GM12875 (cell line): ENCODE data around the gene SIRT6.
"Not testable (repeated sequence)": the region's sequence is repeated elsewhere in the genome, so short reads cannot be mapped to it uniquely, and the experiment has no call there.

ENCODE experiments used
- H3K4me3 ChIP-seq: one replicate; pipeline ENCODE4 v1.5.1; 2011; ENCODE audit warnings: low read depth, low read length, control low read depth
- TF ChIP-seq, protein P1 (sequence below): IDR thresholded peaks from 2 replicates; pipeline ENCODE4 v1.5.1; 2011; ENCODE audit warnings: low read depth, mild to moderate bottlenecking, control low read depth, inconsistent platforms, low read length, moderate library complexity, borderline replicate concordance; ENCODE audit not compliant: insufficient read depth

The SIRT6 gene

DNA sequence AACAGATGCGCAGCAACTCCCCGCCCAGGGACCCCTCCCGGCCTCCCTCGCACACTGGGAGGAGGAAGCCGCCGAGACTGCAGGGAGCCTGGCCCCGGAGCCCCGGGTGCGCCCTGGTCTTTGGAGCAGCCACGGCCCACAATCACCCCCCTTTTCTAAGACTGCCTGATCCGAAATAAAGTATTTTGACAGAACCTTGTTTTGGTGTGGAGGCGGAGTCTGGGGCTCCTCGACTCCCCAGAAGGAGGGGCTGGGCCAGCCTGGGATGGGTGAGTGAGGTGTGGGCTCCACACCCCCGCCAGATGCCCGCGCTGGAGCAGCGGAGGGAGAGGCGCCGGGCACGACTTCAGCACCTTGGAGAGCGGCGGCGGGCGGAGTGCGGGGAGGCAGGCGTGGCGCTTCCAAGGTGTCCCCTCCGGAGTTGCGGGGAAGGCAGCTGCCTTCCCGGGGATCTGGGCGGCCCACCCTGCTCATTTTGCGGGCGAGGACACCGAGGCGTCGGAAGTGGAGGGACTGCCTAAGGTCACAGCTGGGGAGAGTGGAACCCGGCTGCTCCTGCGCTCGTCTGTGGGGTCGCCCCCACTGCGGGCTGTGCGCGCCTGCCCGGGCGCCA lies 9.4 kb downstream of the SIRT6 start:
- TF ChIP-seq, protein P1, sequence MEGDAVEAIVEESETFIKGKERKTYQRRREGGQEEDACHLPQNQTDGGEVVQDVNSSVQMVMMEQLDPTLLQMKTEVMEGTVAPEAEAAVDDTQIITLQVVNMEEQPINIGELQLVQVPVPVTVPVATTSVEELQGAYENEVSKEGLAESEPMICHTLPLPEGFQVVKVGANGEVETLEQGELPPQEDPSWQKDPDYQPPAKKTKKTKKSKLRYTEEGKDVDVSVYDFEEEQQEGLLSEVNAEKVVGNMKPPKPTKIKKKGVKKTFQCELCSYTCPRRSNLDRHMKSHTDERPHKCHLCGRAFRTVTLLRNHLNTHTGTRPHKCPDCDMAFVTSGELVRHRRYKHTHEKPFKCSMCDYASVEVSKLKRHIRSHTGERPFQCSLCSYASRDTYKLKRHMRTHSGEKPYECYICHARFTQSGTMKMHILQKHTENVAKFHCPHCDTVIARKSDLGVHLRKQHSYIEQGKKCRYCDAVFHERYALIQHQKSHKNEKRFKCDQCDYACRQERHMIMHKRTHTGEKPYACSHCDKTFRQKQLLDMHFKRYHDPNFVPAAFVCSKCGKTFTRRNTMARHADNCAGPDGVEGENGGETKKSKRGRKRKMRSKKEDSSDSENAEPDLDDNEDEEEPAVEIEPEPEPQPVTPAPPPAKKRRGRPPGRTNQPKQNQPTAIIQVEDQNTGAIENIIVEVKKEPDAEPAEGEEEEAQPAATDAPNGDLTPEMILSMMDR: no peak
- no peak overlapping the region for H3K4me3 ChIP-seq

DNA sequence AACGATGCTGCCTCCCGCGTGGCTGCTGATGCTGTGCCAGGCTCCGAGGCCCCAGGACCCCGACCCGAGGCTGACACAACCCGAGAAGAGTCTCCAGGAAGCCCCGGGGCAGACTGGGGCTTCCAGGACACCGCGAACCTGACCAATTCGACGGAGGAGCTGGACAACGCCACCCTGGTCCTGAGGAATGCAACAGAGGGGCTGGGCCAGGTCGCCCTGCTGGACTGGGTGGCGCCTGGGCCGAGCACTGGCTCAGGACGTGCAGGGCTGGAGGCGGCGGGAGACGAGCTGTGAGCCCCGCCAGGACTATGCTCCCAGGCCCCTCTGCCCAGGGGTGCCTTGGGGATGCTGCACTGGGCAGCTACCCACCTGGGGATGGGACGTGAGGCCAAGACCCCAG lies 10.7 kb downstream of the SIRT6 start:
- TF ChIP-seq, protein P1: no peak
- H3K4me3 ChIP-seq: no peak overlapping the region

DNA sequence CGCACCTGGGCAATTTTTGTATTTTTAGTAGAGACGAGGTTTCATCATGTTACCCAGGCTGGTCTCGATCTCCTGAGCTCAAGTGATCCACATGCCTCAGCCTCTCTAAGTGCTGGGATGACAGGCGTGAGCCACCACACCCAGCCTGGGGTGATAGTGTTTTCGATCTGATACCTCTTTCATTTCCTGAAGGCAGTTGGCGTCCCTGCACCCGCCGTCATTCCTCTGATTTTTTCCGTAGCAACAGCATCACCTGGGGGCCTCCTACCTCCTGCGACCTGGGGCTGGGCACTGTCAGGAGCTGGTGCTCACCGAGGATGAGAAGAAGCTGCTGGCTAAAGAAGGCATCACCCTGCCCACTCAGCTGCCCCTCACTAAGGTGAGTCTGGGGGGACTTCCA lies 18.1 kb downstream of the SIRT6 start:
- TF ChIP-seq, protein P1: no peak
- no peak overlapping the region for H3K4me3 ChIP-seq

DNA sequence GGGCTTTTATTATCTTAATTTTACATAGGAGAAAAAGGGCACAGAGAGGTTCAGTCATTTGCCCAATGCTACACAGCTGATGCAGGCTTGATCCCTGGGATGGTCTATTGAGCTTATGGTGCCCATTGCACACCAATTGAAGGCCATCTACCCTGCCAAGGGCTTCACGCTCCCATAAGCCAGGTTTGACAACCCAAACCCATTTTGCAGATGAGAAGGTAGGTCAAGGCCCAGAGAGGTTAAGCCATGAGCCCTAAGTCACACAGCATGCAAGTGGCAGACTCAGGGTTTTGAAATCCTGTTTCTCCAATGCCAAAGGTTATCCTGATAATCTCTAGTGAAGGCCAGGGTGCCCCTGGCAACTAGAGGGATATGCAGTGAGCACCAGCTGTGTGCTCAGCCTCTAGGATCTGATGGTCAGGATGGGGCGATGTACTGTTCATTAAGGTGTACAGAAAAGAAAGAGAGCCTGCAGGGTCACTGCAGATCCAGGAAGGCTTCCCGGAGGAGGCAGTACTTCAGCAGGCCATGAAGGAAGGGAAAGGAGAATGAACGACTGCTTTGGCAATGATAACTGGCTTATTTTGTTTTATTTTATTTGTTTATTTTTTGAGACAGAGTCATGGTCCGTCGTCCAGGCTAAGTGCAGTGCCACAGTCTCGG lies 20.8 kb downstream of the SIRT6 start:
- H3K4me3 ChIP-seq: no peak overlapping the region
- TF ChIP-seq, protein P1: no peak

DNA sequence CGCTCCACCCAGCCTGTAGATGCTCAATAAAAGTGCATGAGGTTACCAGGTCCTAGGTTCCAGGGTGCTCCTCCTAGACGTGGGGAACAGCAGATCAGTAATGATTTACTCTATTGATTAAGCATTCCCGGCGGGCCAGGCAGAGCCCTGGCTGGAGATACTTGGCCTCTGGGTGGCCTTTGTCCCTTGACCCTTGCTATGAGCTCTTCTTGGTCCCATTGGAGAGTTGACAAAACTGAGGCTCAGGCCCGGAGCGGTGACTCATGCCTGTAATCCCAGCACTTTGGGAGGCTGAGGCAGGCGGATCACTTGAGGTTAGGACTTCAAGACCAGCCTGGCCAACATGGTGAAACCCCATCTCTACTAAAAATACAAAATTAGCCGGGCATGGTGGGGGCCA lies 24.4 kb downstream of the SIRT6 start:
- not testable (repeated sequence) for H3K4me3 ChIP-seq

DNA sequence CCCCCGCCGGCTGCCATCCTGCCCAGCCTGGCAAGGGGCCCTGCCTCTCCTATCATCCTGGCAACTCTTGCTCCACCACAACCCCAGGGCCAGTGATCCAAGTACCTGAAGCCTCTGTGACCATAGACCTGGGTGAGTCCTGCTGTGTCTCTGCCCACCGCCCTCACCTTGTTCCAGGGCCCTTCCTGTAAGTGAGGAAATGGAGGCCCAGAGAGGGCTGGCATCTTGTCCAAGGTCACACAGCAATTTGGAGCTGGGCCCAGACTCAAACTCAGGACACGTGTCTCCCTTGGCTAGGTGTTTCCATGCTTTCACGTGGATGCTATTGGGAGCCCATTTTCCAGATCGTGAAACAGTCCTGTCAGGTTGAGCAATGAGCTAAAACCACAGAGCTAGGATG lies 25.2 kb downstream of the SIRT6 start:
- TF ChIP-seq, protein P1: no peak
- no peak overlapping the region for H3K4me3 ChIP-seq

DNA sequence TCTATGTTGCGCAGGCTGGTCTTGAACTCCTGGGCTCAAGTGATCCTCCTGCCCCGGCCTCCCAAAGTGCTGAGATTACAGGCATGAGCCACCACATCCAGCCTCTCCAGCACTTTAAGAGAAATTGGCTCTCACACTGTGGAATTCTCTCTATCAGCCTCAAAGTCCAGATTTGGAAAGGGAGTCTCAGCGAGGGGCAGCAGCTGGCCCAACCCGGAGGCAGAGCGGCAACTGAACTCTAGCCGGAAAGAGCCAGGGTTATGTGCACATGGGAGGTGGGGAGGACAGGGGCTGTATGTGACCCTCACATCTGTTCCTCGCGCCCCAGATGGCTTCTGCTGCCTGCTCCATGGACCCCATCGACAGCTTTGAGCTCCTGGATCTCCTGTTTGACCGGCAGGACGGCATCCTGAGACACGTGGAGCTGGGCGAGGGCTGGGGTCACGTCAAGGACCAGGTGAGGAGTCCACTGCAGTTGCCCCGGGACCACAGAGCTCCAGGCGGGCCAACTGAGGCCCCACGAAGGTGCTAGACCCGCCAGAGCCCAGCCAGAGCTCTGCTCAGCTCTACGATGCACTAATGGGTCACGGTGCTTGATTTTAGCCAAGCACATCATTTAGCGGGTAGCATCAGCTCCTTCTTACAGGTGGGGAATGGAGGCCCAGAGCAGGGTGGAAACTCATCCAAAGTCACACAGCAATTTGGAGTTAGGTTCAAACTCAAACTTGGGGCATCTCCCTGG lies 27.6 kb downstream of the SIRT6 start:
- TF ChIP-seq, protein P1: no peak
- H3K4me3 ChIP-seq: no peak overlapping the region
